ENCODE measurements around the gene KIF1A. TPM values are rescaled to one million over a fixed set of nuclear protein-coding genes. Genes with fewer than 3 reads are reported as not detected.

Gene KIF1A
- total and polyA plus RNA-seq, 2 donors (not counting 3 experiments of a cell fraction or from before 2014, with no cell fraction given): 0.11 to 0.64 TPM

DNA sequence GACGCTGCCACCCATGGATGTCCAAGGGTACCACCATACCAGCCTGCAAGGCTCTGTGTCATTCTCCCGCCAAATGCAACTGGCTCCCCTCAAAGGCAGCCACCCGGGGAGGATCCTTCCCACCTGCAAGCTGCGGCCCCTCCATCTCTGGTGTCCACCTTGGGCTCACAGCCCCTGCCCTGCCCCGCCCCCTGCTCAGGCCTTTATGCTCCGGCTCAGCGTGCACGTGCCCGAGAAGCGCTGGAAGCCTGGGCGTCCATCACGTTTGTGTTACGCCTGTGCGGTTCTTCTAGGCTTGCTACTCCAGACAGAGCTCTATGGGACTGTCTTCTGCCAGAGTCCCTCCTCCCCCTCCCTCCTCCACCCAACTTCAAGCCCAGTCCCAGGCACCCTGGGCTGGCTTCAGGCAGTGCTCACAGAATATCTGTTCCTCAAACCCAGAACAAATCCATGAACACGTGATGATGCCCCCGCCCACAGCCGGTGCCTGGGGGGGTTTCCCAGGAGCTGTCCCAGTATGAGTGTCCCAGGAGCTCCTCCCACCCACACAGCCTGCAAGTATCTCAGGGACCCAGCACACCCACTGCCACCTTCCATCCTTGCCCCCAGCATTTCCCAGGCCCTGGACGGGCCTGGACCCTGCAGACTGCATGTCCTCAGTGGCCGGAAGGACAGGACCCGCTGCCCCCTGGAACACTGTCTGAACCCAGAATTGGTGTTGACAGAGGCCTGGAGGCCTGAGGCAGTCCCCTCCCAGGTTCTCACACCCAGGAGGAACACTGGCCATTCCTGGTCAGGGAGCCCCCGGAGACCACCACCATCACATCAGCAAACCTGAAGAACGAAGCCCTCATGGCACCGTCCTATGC lies 30.3 kb downstream of the KIF1A start:
- Histone ChIP-seq H3K4me1 (ENCODE audit: control insufficient read depth, extremely low read depth, insufficient read depth, low read length) (no peaks in the 10 kb centered on the region), H3K4me2 (ENCODE audit: insufficient read depth, low read length) (no peak overlapping the region), H3K9me3 (replicated peaks; ENCODE audit: control insufficient read depth, insufficient read depth, low read length) (no peaks in the 10 kb centered on the region), H4K20me1 (replicated peaks; ENCODE audit: control insufficient read depth, extremely low read depth, insufficient read depth, low read length) (no peaks in the 10 kb centered on the region), H3K79me2 (ENCODE audit: control insufficient read depth, insufficient read depth, low read length) (no peaks in the 10 kb centered on the region), H3K4me3 (replicated peaks in 1 of 3; ENCODE audit: insufficient read depth in 1 of 3, low read depth in 1 of 3, low read length in 3 of 3) (no peak overlapping the region), H3K9ac (replicated peaks; ENCODE audit: extremely low read depth, insufficient read depth, low read length) (no peak overlapping the region), H3K9me1 (replicated peaks; ENCODE audit: control insufficient read depth, extremely low read depth, insufficient read depth, low read length) (no peaks in the 10 kb centered on the region), H3K36me3 (ENCODE audit: control insufficient read depth in 2 of 2, extremely low read depth in 1 of 2, insufficient read depth in 2 of 2, low read length in 2 of 2) (no peaks in the 10 kb centered on the region), H3K27me3 (ENCODE audit: control insufficient read depth in 2 of 2, insufficient read depth in 2 of 2, low read length in 2 of 2) (no peaks in the 10 kb centered on the region), H2AFZ (ENCODE audit: low read depth, low read length) (no peak overlapping the region), H3K27ac (ENCODE audit: insufficient read depth, low read depth, low read length) (no peak overlapping the region)
- TF ChIP-seq POLR2A (IDR thresholded peaks at IDR 0.05; ENCODE audit: low read depth, low read length): no peak
- TF ChIP-seq POLR2AphosphoS5 (IDR thresholded peaks at IDR 0.05; ENCODE audit: insufficient read depth, low read depth, low read length): no peak
- dilution Hi-C loops (cut with MboI; ENCODE audit: extremely low pct_ligation_motif_present, low sequenced_read_pairs) (no loop called here), intact Hi-C loops (cut with micrococcal nuclease) (no loop called here)
- DNase-seq (ENCODE audit: low read depth, low spot score) (no peak), FAIRE-seq (no peak)
- ChIA-PET POLR2A (no interaction called here), CTCF (interaction anchor here (1.8 kb wide), 1 partner anchor 51 kb away, joined by 4 read pairs; no protein-coding TSS in a partner anchor)
- no TSS peak for BruUV-seq (replicated peaks)

DNA sequence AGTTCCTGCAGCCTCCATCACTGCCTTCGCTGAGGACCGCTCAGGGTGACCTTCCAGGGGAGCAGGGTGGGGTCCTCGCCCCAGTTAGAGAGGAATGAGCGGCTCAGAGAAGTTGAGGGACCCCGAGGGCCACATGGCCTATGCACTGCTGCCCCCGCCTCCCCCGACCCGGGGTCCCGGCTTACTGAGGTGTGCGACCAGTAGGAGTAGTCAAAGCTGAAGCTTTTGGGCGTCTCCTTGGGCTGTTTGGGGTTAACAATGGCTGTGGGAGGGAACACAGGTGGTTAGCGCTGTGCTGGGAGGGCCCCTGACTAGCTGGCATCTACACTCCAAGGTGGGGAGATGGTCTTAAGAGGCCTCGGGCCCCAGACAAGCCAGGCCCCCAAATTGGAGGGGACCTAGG lies 31.0 kb downstream of the KIF1A start:
- no peaks in the 10 kb centered on the region for H3K36me3 ChIP-seq (ENCODE audit: control insufficient read depth in 2 of 2, extremely low read depth in 1 of 2, insufficient read depth in 2 of 2, low read length in 2 of 2)
- H3K4me3 ChIP-seq (replicated peaks in 1 of 3; ENCODE audit: insufficient read depth in 1 of 3, low read depth in 1 of 3, low read length in 3 of 3): no peak overlapping the region
- no peaks in the 10 kb centered on the region for H4K20me1 ChIP-seq (replicated peaks; ENCODE audit: control insufficient read depth, extremely low read depth, insufficient read depth, low read length)
- POLR2A ChIA-PET: no interaction called here
- H3K9me3 ChIP-seq (replicated peaks; ENCODE audit: control insufficient read depth, insufficient read depth, low read length): no peaks in the 10 kb centered on the region
- H2AFZ ChIP-seq (ENCODE audit: low read depth, low read length): no peak overlapping the region
- H3K9me1 ChIP-seq (replicated peaks; ENCODE audit: control insufficient read depth, extremely low read depth, insufficient read depth, low read length): no peaks in the 10 kb centered on the region
- CTCF ChIA-PET: interaction anchor here (1.8 kb wide), 1 partner anchor 51 kb away, joined by 4 read pairs; no protein-coding TSS in a partner anchor
- H3K4me2 ChIP-seq (ENCODE audit: insufficient read depth, low read length): no peak overlapping the region
- H3K4me1 ChIP-seq (ENCODE audit: control insufficient read depth, extremely low read depth, insufficient read depth, low read length): no peaks in the 10 kb centered on the region
- TF ChIP-seq POLR2A (IDR thresholded peaks at IDR 0.05; ENCODE audit: low read depth, low read length) (no peak), GATA2 (IDR thresholded peaks at IDR 0.05; ENCODE audit: insufficient read depth, insufficient read length, low read depth, low read length) (no peak), JUN (IDR thresholded peaks at IDR 0.05; ENCODE audit: borderline replicate concordance, insufficient read depth, insufficient read length, low read depth) (no peak), MYC (IDR thresholded peaks at IDR 0.05; ENCODE audit: low read depth, low read length) (no peak), POLR2AphosphoS5 (IDR thresholded peaks at IDR 0.05; ENCODE audit: insufficient read depth, low read depth, low read length) (no peak)
- TF ChIP-seq, protein P1, sequence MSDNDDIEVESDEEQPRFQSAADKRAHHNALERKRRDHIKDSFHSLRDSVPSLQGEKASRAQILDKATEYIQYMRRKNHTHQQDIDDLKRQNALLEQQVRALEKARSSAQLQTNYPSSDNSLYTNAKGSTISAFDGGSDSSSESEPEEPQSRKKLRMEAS (IDR thresholded peaks at IDR 0.05; ENCODE audit: insufficient read depth, insufficient read length): no peak
- TF ChIP-seq, protein P2, sequence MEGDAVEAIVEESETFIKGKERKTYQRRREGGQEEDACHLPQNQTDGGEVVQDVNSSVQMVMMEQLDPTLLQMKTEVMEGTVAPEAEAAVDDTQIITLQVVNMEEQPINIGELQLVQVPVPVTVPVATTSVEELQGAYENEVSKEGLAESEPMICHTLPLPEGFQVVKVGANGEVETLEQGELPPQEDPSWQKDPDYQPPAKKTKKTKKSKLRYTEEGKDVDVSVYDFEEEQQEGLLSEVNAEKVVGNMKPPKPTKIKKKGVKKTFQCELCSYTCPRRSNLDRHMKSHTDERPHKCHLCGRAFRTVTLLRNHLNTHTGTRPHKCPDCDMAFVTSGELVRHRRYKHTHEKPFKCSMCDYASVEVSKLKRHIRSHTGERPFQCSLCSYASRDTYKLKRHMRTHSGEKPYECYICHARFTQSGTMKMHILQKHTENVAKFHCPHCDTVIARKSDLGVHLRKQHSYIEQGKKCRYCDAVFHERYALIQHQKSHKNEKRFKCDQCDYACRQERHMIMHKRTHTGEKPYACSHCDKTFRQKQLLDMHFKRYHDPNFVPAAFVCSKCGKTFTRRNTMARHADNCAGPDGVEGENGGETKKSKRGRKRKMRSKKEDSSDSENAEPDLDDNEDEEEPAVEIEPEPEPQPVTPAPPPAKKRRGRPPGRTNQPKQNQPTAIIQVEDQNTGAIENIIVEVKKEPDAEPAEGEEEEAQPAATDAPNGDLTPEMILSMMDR (IDR thresholded peaks at IDR 0.05; ENCODE audit: extremely low read depth in 1 of 2, insufficient read depth in 1 of 2, low read depth in 1 of 2, low read length in 2 of 2): no peak
- intact Hi-C loops (cut with micrococcal nuclease) (no loop called here), dilution Hi-C loops (cut with MboI; ENCODE audit: extremely low pct_ligation_motif_present, low sequenced_read_pairs) (no loop called here)
- BruUV-seq (replicated peaks): no TSS peak
- no peaks in the 10 kb centered on the region for H3K79me2 ChIP-seq (ENCODE audit: control insufficient read depth, insufficient read depth, low read length)
- FAIRE-seq: no peak
- H3K27me3 ChIP-seq (ENCODE audit: control insufficient read depth in 2 of 2, insufficient read depth in 2 of 2, low read length in 2 of 2): no peaks in the 10 kb centered on the region
- DNase-seq (ENCODE audit: low read depth, low spot score): no peak
- H3K9ac ChIP-seq (replicated peaks; ENCODE audit: extremely low read depth, insufficient read depth, low read length): no peak overlapping the region
- no peak overlapping the region for H3K27ac ChIP-seq (ENCODE audit: insufficient read depth, low read depth, low read length)

Data from endothelial cell of umbilical vein (primary cell).